Measurements from ENCODE around the gene METTL25.

Gene METTL25

DNA sequence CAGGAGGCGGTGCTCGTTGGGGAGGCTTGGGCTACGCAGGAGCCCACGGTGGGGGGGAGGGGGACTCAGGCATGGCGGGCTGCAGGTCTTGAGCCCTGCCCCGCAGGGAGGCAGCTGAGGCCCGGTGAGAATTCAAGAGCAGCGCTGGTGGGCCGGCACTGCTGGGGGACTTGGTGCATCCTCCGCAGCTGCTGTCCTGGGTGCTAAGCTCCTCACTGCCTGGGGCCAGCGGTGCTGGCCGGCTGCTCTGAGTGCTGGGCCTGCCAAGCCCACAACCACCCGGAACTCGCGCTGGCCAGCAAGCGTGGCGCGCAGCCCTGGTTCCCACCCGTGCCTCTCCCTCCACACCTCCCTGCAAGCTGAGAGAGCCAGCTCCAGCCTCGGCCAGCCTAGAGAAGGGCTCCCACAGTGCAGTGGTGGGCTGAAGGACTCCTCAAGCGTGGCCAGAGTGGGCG is 3.2 kb downstream of the METTL25 start:
- no peak for DNase-seq
- Histone ChIP-seq H3K36me3 (replicated peaks; ENCODE audit: insufficient read depth, low read length) (peaks cover 1% of the 10 kb centered on the region), H4K20me1 (ENCODE audit: insufficient read depth, low read length) (no peaks in the 10 kb centered on the region), H3K9ac (ENCODE audit: low read length) (no peak overlapping the region), H3K79me2 (ENCODE audit: low read length) (peaks cover 33% of the 10 kb centered on the region), H3K27me3 (replicated peaks; ENCODE audit: insufficient read depth, low read length) (no peaks in the 10 kb centered on the region), H3K4me2 (ENCODE audit: low read depth, low read length) (no peak overlapping the region), H3K4me1 (ENCODE audit: low read length) (peaks cover 11% of the 10 kb centered on the region; the same call in 1 of the 2 replicates), H2AFZ (ENCODE audit: low read length) (no peak overlapping the region), H3K27ac (ENCODE audit: low read length) (no peak overlapping the region), H3K9me3 (replicated peaks; ENCODE audit: insufficient read depth, low read length) (no peaks in the 10 kb centered on the region), H3K4me3 (ENCODE audit: low read length) (no peak overlapping the region), H3K9me2 (replicated peaks; ENCODE audit: insufficient read depth, low read length) (no peaks in the 10 kb centered on the region), H3F3A (ENCODE audit: insufficient read depth, low read length) (no peaks in the 10 kb centered on the region)
- TF ChIP-seq EZH2 (optimal IDR thresholded peaks at IDR 0.05; ENCODE audit: low read depth, low read length): no peak
- TF ChIP-seq, protein P1, sequence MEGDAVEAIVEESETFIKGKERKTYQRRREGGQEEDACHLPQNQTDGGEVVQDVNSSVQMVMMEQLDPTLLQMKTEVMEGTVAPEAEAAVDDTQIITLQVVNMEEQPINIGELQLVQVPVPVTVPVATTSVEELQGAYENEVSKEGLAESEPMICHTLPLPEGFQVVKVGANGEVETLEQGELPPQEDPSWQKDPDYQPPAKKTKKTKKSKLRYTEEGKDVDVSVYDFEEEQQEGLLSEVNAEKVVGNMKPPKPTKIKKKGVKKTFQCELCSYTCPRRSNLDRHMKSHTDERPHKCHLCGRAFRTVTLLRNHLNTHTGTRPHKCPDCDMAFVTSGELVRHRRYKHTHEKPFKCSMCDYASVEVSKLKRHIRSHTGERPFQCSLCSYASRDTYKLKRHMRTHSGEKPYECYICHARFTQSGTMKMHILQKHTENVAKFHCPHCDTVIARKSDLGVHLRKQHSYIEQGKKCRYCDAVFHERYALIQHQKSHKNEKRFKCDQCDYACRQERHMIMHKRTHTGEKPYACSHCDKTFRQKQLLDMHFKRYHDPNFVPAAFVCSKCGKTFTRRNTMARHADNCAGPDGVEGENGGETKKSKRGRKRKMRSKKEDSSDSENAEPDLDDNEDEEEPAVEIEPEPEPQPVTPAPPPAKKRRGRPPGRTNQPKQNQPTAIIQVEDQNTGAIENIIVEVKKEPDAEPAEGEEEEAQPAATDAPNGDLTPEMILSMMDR (IDR thresholded peaks at IDR 0.05; ENCODE audit: low read length): no peak
- TF ChIP-seq EZH2phosphoT487 (IDR thresholded peaks at IDR 0.05; ENCODE audit: low read length): no peak

DNA sequence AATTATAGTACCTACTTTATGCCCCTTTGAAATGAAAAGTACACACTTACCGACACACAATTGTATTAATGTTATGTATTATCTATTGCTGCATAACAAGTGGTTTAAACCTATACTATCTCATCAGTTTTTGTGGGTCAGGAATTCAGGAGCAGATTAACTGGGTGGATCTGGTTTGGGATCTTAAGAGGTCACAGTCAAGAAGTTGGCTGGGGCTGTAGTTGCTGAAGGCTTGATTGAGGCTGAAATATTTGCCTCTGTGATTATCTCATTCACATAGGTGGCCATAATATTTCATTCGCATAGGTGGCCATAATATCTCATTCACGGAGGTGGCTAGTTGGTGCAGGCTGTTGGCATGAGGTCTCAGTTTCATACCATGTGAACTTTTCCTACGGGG is 5.7 kb downstream of the METTL25 start:
- TF ChIP-seq, protein P1 (IDR thresholded peaks at IDR 0.05; ENCODE audit: low read length): no peak
- no peak for TF ChIP-seq EZH2 (optimal IDR thresholded peaks at IDR 0.05; ENCODE audit: low read depth, low read length)
- TF ChIP-seq EZH2phosphoT487 (IDR thresholded peaks at IDR 0.05; ENCODE audit: low read length): no peak

DNA sequence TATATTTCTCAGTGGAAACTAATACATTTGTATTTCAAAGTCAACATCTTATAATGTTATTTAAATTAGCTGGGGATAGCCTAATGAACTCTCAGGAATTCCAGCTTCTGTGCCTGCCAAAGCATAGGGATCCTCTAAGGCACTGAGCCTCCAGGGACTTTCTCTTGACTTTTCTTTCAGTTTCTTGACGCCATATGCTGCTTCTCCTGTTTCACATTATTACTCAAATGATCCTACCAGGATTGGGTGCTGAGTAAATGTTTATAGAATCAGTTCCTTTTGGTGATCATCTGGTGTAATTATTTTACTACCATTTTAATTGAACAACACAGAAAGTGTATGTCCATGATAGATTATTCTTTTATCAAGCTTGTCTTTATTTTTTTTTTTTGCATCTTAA is 7.9 kb downstream of the METTL25 start:
- Histone ChIP-seq H3K4me2 (ENCODE audit: low read depth, low read length) (no peak overlapping the region), H3F3A (ENCODE audit: insufficient read depth, low read length) (no peaks in the 10 kb centered on the region), H3K79me2 (ENCODE audit: low read length) (no peaks in the 10 kb centered on the region), H3K27me3 (replicated peaks; ENCODE audit: insufficient read depth, low read length) (no peaks in the 10 kb centered on the region), H3K4me1 (ENCODE audit: low read length) (no peaks in the 10 kb centered on the region), H4K20me1 (ENCODE audit: insufficient read depth, low read length) (no peaks in the 10 kb centered on the region), H3K9me3 (replicated peaks; ENCODE audit: insufficient read depth, low read length) (no peaks in the 10 kb centered on the region), H3K36me3 (replicated peaks; ENCODE audit: insufficient read depth, low read length) (no peaks in the 10 kb centered on the region), H3K27ac (ENCODE audit: low read length) (no peak overlapping the region), H3K4me3 (ENCODE audit: low read length) (no peak overlapping the region), H3K9me2 (replicated peaks; ENCODE audit: insufficient read depth, low read length) (no peaks in the 10 kb centered on the region), H3K9ac (ENCODE audit: low read length) (no peak overlapping the region), H2AFZ (ENCODE audit: low read length) (no peak overlapping the region)
- no peak for DNase-seq
- TF ChIP-seq EZH2 (optimal IDR thresholded peaks at IDR 0.05; ENCODE audit: low read depth, low read length): no peak
- TF ChIP-seq EZH2phosphoT487 (IDR thresholded peaks at IDR 0.05; ENCODE audit: low read length): no peak
- TF ChIP-seq, protein P1 (IDR thresholded peaks at IDR 0.05; ENCODE audit: low read length): no peak

More for the DNA sequence above, 5.7 kb downstream of the METTL25 start:
- Histone ChIP-seq H3F3A (ENCODE audit: insufficient read depth, low read length) (no peaks in the 10 kb centered on the region), H3K4me3 (ENCODE audit: low read length) (no peak overlapping the region), H3K27ac (ENCODE audit: low read length) (no peak overlapping the region), H3K9me3 (replicated peaks; ENCODE audit: insufficient read depth, low read length) (no peaks in the 10 kb centered on the region), H3K4me1 (ENCODE audit: low read length) (0 out of 2 replicates have a peak, but pooled peaks cover 3% of the 10 kb centered on the region), H3K9me2 (replicated peaks; ENCODE audit: insufficient read depth, low read length) (no peaks in the 10 kb centered on the region), H4K20me1 (ENCODE audit: insufficient read depth, low read length) (no peaks in the 10 kb centered on the region), H3K9ac (ENCODE audit: low read length) (no peak overlapping the region), H3K36me3 (replicated peaks; ENCODE audit: insufficient read depth, low read length) (no peaks in the 10 kb centered on the region), H3K4me2 (ENCODE audit: low read depth, low read length) (no peak overlapping the region), H3K79me2 (ENCODE audit: low read length) (peaks cover 14% of the 10 kb centered on the region), H3K27me3 (replicated peaks; ENCODE audit: insufficient read depth, low read length) (no peaks in the 10 kb centered on the region), H2AFZ (ENCODE audit: low read length) (no peak overlapping the region)
- no peak for DNase-seq
